Astrocyte of the cerebellum (primary cell): ENCODE results near the gene ODF2.

Experiments used
- DNase-seq: peaks from one replicate; pipeline ENCODE4 v3.0.0-alpha.2; 2011; ENCODE audit warnings: low read depth
- H3K4me3 ChIP-seq: 2 replicates; pipeline ENCODE4 v1.5.1; 2011; ENCODE audit warnings: mild to moderate bottlenecking, low read depth, low read length, moderate library complexity
- in situ Hi-C: cut with HindIII; loops from 2 replicates; pipeline ENCODE4 v1.10.0; 2017; ENCODE audit warnings: low sequenced_read_pairs
- TF ChIP-seq, protein P1 (sequence below): IDR thresholded peaks from 2 replicates; pipeline ENCODE4 v1.5.1; 2012; ENCODE audit warnings: low read length, low read depth, moderate library complexity, mild to moderate bottlenecking; ENCODE audit errors: missing control alignments

ODF2 gene

DNA sequence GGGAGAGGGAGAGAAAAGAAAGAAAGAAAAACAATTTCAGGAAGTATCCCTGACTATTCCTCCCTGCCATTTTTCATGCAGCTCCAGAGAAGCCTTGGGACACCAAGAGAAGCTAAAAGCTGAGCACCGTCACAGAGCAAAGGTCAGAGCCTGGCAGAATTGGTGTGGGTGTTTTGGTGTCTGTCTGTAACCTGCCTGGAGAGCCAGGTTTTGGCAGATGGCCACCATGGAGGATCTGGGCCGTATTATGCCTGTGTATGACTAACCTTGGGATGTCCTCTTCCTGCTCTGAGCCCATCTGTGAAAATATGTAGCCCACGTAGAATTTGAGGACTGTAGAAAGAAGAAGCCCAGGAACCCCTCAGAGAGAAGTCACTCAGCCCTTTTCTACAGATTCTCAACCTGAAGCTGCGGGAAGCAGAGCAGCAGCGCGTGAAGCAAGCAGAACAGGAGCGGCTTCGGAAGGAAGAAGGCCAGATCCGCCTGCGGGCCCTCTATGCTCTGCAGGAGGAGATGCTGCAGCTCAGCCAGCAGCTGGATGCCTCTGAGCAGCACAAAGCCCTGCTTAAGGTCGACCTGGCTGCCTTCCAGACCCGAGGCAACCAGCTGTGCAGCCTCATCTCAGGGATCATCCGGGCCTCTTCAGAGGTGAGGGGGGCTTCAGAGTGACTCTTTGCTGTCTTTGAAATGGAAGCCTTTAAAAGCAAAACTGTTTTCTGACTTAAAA, 67.6 kb downstream of the ODF2 start:
- H3K4me3 ChIP-seq: no peak overlapping the region
- in situ Hi-C loops: no loop called here
- no peak for DNase-seq
- TF ChIP-seq, protein P1, sequence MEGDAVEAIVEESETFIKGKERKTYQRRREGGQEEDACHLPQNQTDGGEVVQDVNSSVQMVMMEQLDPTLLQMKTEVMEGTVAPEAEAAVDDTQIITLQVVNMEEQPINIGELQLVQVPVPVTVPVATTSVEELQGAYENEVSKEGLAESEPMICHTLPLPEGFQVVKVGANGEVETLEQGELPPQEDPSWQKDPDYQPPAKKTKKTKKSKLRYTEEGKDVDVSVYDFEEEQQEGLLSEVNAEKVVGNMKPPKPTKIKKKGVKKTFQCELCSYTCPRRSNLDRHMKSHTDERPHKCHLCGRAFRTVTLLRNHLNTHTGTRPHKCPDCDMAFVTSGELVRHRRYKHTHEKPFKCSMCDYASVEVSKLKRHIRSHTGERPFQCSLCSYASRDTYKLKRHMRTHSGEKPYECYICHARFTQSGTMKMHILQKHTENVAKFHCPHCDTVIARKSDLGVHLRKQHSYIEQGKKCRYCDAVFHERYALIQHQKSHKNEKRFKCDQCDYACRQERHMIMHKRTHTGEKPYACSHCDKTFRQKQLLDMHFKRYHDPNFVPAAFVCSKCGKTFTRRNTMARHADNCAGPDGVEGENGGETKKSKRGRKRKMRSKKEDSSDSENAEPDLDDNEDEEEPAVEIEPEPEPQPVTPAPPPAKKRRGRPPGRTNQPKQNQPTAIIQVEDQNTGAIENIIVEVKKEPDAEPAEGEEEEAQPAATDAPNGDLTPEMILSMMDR: no peak

DNA sequence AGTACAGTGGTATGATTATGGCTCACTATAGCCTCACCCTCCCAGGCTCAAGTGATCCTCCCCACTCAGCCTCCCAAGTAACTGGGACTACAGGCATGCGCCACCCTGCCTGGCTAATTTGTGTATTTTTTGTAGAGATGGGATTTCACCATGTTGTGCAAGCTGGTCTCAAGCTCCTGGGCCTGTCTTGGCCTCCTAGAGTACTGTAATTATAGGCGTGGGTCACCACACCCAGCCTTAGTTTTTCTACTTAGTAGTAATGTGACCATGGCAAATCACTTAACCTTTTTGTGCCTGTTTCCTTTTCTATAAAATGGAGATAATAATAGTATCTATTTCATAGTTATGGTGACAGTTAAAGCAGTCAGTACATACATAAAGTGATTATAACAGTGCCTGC, 70.9 kb downstream of the ODF2 start:
- H3K4me3 ChIP-seq: no peak overlapping the region
- TF ChIP-seq, protein P1: no peak
- in situ Hi-C loops: no loop called here
- DNase-seq: no peak

DNA sequence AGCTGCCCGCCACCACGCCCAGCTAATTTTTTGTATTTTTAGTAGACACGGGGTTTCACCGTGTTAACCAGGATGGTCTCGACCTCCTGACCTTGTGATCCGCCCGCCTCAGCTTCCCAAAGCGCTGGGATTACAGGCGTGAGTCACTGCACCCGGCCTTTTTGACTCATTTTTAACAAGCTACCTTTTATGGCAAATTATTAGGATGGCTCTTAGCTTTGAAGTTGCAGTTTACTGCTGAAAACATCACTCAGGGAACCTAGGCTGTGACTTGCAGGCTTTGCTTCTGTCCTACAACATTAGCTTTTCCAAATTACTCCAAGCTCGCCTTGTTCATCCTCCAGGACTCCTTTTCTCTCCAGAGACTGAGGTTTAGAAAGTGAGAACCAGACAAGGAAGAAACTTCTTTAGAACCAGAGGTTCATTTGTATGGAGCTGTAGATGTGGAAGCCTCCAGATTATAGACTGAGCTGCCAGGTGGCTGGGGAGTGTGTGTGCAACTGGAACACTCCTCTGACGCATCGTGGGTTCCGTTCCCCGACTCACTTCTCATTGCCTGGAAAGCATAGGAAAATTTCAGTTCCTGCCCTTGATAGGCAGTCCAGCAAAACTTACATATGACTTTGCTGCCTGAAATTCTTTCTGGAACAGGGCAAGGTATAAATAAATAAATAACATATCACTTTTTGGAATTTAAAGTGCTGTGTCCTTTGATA, 72.8 kb downstream of the ODF2 start:
- in situ Hi-C loops: no loop called here
- TF ChIP-seq, protein P1: no peak
- no peak overlapping the region for H3K4me3 ChIP-seq
- no peak for DNase-seq

DNA sequence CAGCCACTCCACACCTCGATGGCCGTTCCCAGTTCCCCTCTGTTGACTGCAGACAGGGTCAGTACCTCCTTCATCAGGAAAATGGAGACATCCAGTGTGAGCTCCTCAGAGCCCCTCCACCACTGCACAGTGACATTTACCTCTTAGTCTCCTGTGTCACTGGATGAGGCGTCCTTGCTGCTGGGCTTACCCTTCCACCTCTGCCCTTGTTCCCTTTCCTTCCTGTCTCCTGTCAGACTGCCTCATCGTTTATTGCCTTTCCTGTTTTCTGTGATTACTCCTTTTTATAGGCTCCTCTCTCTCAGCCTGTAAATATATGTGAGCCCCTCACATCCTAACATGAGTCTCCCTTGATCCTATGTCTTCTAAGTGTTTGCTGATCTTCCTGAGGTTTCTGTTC, 73.4 kb downstream of the ODF2 start:
- no peak overlapping the region for H3K4me3 ChIP-seq
- DNase-seq: no peak
- in situ Hi-C loops: no loop called here
- TF ChIP-seq, protein P1: no peak

DNA sequence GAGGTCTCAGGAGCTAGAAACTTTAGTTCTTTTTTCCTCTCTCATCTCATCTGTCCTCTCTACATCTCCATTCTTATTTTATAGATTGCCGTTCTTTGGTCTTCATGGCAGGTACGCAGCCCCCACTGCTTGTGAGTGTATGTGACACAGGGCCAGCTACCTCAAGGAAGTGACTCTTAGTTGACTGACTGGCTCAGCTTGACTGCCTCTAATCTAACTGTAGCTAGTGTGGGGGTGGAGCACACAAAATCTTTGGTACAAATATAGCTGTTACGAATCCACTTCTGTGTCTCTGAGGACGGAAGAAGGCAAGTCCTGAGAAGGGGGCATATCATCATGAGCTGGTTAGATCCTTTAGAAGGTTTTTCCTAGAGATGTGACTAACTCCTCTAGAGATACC, 76.8 kb downstream of the ODF2 start:
- no peak for DNase-seq
- TF ChIP-seq, protein P1: no peak
- no peak overlapping the region for H3K4me3 ChIP-seq
- in situ Hi-C loops: no loop called here

DNA sequence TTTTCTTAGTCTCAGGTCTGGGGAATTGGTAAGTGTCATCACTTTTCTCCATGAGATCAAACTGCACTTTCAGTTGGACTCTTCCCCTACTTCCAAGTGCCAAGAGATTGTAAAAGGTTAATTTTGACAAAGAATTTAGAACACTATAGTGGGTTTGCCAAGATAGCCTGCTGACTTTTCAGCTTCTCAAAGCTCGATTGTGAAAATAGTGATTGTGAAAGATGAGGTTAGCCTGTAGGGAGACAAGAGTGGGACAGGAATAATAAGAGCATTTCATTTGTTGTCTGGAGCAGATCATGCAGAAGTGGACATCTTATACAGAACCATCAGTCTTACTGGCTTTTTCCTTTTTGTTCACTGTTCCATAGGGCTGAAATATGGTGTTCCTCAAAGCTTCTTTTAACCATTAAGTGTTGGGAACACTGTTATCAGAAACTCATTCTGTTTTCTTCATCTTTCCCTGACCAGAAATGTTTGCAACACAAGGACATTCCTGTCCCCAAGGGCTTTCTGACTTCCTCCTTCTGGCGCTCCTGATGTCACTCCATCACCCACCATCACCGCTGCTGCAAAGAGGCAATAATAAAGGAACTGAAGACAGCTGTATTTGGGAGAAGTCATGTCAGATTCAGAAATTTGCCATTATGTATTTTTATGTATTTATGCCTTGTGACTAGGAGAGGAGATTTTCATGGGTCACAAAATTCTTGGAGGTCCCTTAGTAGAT, 85.0 kb downstream of the ODF2 start:
- no peak overlapping the region for H3K4me3 ChIP-seq
- in situ Hi-C loops: no loop called here
- TF ChIP-seq, protein P1: no peak
- no peak for DNase-seq
